NCI-H1694 (cell line): ENCODE data around the gene WIZ.

Experiments used
- DNase-seq: peaks from one replicate; lab custom pipeline; 2025; lab: John Stamatoyannopoulos, UW

The WIZ gene

DNA sequence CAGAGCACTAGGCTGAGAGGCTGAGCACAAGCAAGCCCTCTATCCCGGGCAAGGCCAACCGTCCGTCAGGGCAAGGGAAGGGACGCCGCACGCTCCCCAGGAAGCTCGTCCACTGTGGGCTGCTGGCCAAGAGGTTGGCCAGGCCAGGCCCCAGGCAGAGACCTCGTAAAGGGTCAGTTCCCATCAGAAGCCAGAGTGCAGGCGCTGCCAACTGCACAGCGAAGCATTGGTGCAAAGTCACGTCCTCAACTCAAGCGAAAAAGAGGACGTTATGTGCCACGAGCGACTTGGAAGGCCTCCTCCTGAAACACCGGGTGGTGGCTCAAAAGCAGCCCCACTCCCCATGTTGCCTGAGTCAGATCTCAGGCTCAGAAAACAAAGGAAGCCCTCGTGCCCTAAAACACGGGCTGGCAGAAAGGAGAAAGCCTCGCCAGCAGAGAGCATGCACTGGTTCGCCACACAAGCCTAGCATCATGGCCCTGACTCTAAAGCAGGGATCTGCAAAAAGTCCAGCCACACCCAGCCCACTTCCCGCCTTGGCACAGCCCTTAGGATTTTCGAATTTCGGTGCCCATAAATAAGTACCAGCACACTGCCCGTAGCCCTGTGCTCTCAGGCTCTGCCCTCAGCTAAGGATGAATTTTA is 74.8 kb downstream of the WIZ start:
- DNase-seq: no peak

GRCh38 chr19:15374105-15374651 is 75.6 kb downstream of the WIZ start:
- DNase-seq: no peak

- no peak for DNase-seq
Measured at GRCh38 chr19:15373644-15374043, 76.1 kb downstream of the WIZ start.

GRCh38 chr19:15372891-15373301 is 76.9 kb downstream of the WIZ start:
- no peak for DNase-seq

DNA sequence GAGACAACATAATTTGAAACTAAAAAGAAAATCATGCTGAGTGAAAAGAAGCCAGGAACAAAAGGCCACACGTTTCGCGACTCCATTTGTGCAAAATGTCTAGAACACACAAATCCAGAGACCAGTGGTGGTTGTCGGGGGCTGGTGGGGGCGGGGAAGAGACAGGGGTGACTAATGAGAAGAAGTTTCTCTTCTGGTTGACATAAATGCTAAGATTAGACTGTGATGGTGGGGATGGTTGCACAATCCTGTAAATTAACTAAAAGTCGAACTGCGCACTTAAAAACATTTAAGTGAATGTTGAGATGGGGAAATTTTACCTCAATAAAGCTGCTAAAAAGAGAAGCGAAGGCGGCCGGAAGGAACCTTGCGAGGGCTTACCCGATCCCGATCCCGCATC is 77.3 kb downstream of the WIZ start:
- no peak for DNase-seq

DNA sequence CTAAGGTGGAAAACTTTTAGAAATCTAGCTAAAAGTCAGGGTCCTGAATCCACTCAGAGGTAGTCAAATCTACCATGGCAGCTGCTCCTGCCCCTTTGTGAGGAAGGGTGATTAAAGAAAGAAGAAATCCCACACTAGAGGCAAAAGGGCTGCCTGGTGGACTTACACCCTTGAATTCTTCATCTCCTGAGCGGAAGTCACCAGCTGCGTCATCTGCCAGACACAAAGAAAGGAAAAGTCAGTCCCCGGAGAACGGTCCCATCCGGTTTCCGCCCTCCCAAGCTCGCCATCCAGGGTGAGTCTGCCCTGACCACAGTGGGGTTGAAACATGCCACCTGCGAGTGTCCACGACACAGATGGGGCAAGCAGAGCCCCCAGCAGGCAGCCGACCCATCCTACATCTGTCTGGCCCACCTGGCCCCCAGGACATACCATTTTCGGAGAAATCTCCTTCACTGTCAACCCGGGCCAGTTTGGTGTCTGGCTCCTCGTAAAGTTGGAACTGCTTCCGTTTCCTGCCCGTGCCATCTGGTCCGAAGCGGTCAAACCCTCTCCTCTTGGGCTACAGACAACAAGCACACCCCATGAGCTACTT is 77.9 kb downstream of the WIZ start:
- no peak for DNase-seq

- DNase-seq: no peak
Measured at GRCh38 chr19:15371119-15371518, 78.6 kb downstream of the WIZ start.
